Ovary (tissue), 3 donors: Measurements from ENCODE around the gene MYRF.

Source experiments
- CTCF ChIP-seq, 3 donors: fragments of 450-650 bp in 2 of 3; fragments of 200-600 bp in 1 of 3; IDR thresholded peaks; one replicate each; pipeline versions ENCODE4 v1.5.1 to v1.8.0; 2016 to 2022; ENCODE audit warnings: antibody characterized with exemption in 3 of 3, mild to moderate bottlenecking in 1 of 3
- EP300 ChIP-seq: sonication (generic); formaldehyde crosslinking; IDR thresholded peaks from one replicate; pipeline ENCODE4 v1.6.1; 2017; ENCODE audit warnings: antibody characterized with exemption
- POLR2A ChIP-seq: fragments of 450-650 bp; IDR thresholded peaks from one replicate; pipeline ENCODE4 v1.6.1; 2017; ENCODE audit warnings: antibody characterized with exemption, mild to moderate bottlenecking, moderate library complexity
- donor health status: DM: no; HTN: no; CAD: no.

GRCh38 chr11:61762223-61762615, 9.8 kb downstream of the MYRF start:
- no peak for TF ChIP-seq EP300
- TF ChIP-seq CTCF (IDR thresholded peaks at IDR 0.05): no peak
- TF ChIP-seq POLR2A: no peak
